OCI-LY7 (cell line): ENCODE data around the gene TTLL1. TPM values are rescaled to one million over a fixed set of nuclear protein-coding genes. Genes with fewer than 3 reads are reported as not detected.

Experiments
- BruUV-seq: library from RNA; stranded (reverse); fragments of 400-500 nt; replicated peaks from 2 replicates; lab custom pipeline; 2021; lab: Mats Ljungman, UMichigan
- CTCF ChIA-PET: fragments of 300-600 bp; sonication (Branson Sonifier 250); formaldehyde crosslinking; loops from one replicate; lab custom pipeline; 2022; ENCODE audit warnings: antibody characterized with exemption; ENCODE audit not compliant: unreplicated experiment; lab: Charles Lee
- POLR2A ChIA-PET: fragments of 300-600 bp; sonication (Branson Sonifier 250); formaldehyde crosslinking; loops from one replicate; lab custom pipeline; 2022; ENCODE audit warnings: antibody characterized with exemption; lab: Charles Lee
- DNase-seq: peaks from one replicate; pipeline ENCODE4 v3.0.0-alpha.2; 2015; ENCODE audit warnings: low spot score
- H2AFZ ChIP-seq: fragments of 200-600 bp; sonication (generic), shearing (Covaris generic); 2 replicates; pipeline ENCODE4 v1.6.1; 2014; ENCODE audit warnings: mild to moderate bottlenecking, antibody characterized with exemption, low read length, moderate library complexity
- H3K27ac ChIP-seq: fragments of 200-600 bp; sonication (generic); 2 replicates; pipeline ENCODE4 v1.5.1; 2014; ENCODE audit warnings: mixed run types, low read depth, mild to moderate bottlenecking, moderate library complexity, low read length, inconsistent platforms; ENCODE audit not compliant: poor library complexity, severe bottlenecking
- H3K36me3 ChIP-seq: fragments of 200-600 bp; sonication (generic); 2 replicates; pipeline ENCODE4 v1.6.1; 2014; ENCODE audit warnings: mild to moderate bottlenecking, antibody characterized with exemption, low read length, moderate library complexity, mixed read lengths; ENCODE audit not compliant: insufficient read depth
- H3K4me1 ChIP-seq: fragments of 200-600 bp; sonication (generic); 2 replicates; pipeline ENCODE4 v1.5.1; 2014; ENCODE audit warnings: mild to moderate bottlenecking, low read length; ENCODE audit not compliant: insufficient read depth, poor library complexity, severe bottlenecking
- H3K4me2 ChIP-seq: fragments of 200-600 bp; sonication (generic); 2 replicates; pipeline ENCODE4 v1.6.1; 2014; ENCODE audit warnings: mild to moderate bottlenecking, low read length
- H3K4me3 ChIP-seq: fragments of 200-600 bp; sonication (generic); 2 replicates; pipeline ENCODE4 v1.5.1; 2014; ENCODE audit warnings: mild to moderate bottlenecking, low read depth, low read length; ENCODE audit not compliant: poor library complexity, severe bottlenecking
- H3K79me2 ChIP-seq: fragments of 200-600 bp; sonication (generic); 2 replicates; pipeline ENCODE4 v1.6.1; 2016; ENCODE audit warnings: low read depth, mild to moderate bottlenecking, low read length, moderate library complexity, mixed read lengths; ENCODE audit not compliant: insufficient read depth
- H3K9me2 ChIP-seq: fragments of 200-600 bp; sonication (generic); 2 replicates; pipeline ENCODE4 v1.6.1; 2016; ENCODE audit warnings: mild to moderate bottlenecking, low read length, mixed read lengths; ENCODE audit not compliant: insufficient read depth
- H3K9me3 ChIP-seq: fragments of 200-600 bp; sonication (generic); 2 replicates; pipeline ENCODE4 v1.6.1; 2014; ENCODE audit warnings: mild to moderate bottlenecking, mixed run types, low read length, mixed read lengths
- H4K20me1 ChIP-seq: fragments of 200-600 bp; sonication (generic); 2 replicates; pipeline ENCODE4 v1.6.1; 2014; ENCODE audit warnings: mild to moderate bottlenecking, antibody characterized with exemption, low read length, moderate library complexity, mixed read lengths; ENCODE audit not compliant: insufficient read depth
- CTCF ChIP-seq: fragments of 200-600 bp; sonication (generic); conservative IDR thresholded peaks from 2 replicates; pipeline ENCODE4 v1.5.1; 2014; ENCODE audit warnings: mild to moderate bottlenecking, antibody characterized with exemption, low read length, moderate library complexity, mixed read lengths
- EZH2phosphoT487 ChIP-seq: fragments of 200-600 bp; sonication (generic); IDR thresholded peaks from 2 replicates; pipeline ENCODE4 v1.6.1; 2018; ENCODE audit warnings: low read depth, borderline replicate concordance, mild to moderate bottlenecking, mixed run types, antibody characterized with exemption, low read length, moderate library complexity, mixed read lengths
- intact Hi-C: fragments of 100-400 bp; cut with micrococcal nuclease; formaldehyde crosslinking; loops from one replicate; pipeline ENCODE4 v1.10.0; 2022; ENCODE audit not compliant: unreplicated experiment
- total RNA-seq, 2 experiments: library from RNA; depleted of rRNA in 1 of 2; stranded (reverse); fragments of >200 nt in 1 of 2; shearing (Covaris generic) in 1 of 2; gene quantifications; 2 replicates each; pipeline ENCODE4 v1.2.3, GENCODE V29; 2014 to 2022

TTLL1 gene
- total RNA-seq, 2 experiments from 2014 or later: 5.8 to 7.1 TPM

GRCh38 chr22:43118024-43118849, 29.0 kb upstream of the TTLL1 start:
- POLR2A ChIA-PET: interaction anchor here (0.5 to 1.0 kb wide), 2 partner anchors 10 to 26 kb away, joined by 4 to 5 read pairs; no protein-coding TSS in a partner anchor
- Histone ChIP-seq H4K20me1 (no peaks in the 10 kb centered on the region), H3K4me2 (peak overlapping the region; percentile 89), H3K27ac (peak overlapping the region; percentile 96), H3K9me2 (no peaks in the 10 kb centered on the region), H2AFZ (no peak overlapping the region), H3K9me3 (no peaks in the 10 kb centered on the region), H3K4me1 (peaks cover 100% of the 10 kb centered on the region), H3K79me2 (peaks cover 95% of the 10 kb centered on the region), H3K36me3 (peaks cover 78% of the 10 kb centered on the region), H3K4me3 (peak overlapping the region; percentile 54)
- peak; percentile 54 for DNase-seq
- intact Hi-C loops: loop anchor here (5.0 kb wide), 1 partner anchor 401 kb away; no protein-coding TSS in a partner anchor
- TF ChIP-seq EZH2phosphoT487: no peak
- TF ChIP-seq CTCF: no peak
- no TSS peak for BruUV-seq
- CTCF ChIA-PET: no interaction called here

- POLR2A ChIA-PET: interaction anchor here (0.6 kb wide), 2 partner anchors 575 to 1170 kb away, joined by 3 read pairs; partner anchors contain the start of gene CENPM
- intact Hi-C loops: loop anchor here (5.0 kb wide), 1 partner anchor 400 kb away; no protein-coding TSS in a partner anchor
- H3K9me2 ChIP-seq: no peaks in the 10 kb centered on the region
These were observed 27.7 kb upstream of the TTLL1 start for GRCh38 chr22:43116932-43117331.

More at GRCh38 chr22:43116932-43117331, 27.7 kb upstream of the TTLL1 start:
- no TSS peak for BruUV-seq
- CTCF ChIA-PET: no interaction called here
- H3K4me2 ChIP-seq: peak overlapping the region; percentile 89
- H2AFZ ChIP-seq: no peak overlapping the region
- H4K20me1 ChIP-seq: no peaks in the 10 kb centered on the region
- H3K9me3 ChIP-seq: no peaks in the 10 kb centered on the region
- TF ChIP-seq EZH2phosphoT487 (no peak), CTCF (no peak)
- DNase-seq: peak; percentile 60
- H3K79me2 ChIP-seq: peaks cover 95% of the 10 kb centered on the region
- peaks cover 78% of the 10 kb centered on the region for H3K36me3 ChIP-seq
- peaks cover 99% of the 10 kb centered on the region for H3K4me1 ChIP-seq
- peak overlapping the region; percentile 96 for H3K27ac ChIP-seq
- H3K4me3 ChIP-seq: peak overlapping the region; percentile 45
